GM12878 (cell line): ENCODE measurements around the gene CKB. TPM values are rescaled to one million over a fixed set of nuclear protein-coding genes. Genes with fewer than 3 reads are reported as not detected.
A peak's percentile ranks its signal among the peaks of the same experiment; 100 is the strongest.

ENCODE experiments used
- CHD1 ChIP-seq: IDR thresholded peaks from 2 replicates; pipeline ENCODE4 v1.6.1; 2012; ENCODE audit warnings: low read depth, low read length, improper control_type of control experiment
- CREB1 ChIP-seq: IDR thresholded peaks from 2 replicates; pipeline ENCODE4 v1.6.1; 2012; ENCODE audit warnings: low read depth, mild to moderate bottlenecking, inconsistent platforms
- CREM ChIP-seq: IDR thresholded peaks from 2 replicates; pipeline ENCODE4 v1.6.1; 2014; ENCODE audit warnings: antibody characterized with exemption, low read depth
- E2F8 ChIP-seq: fragments of 450-650 bp; IDR thresholded peaks from 2 replicates; pipeline ENCODE4 v1.6.1; 2018; ENCODE audit warnings: mild to moderate bottlenecking, low read depth, moderate library complexity; ENCODE audit not compliant: partially characterized antibody
- E4F1 ChIP-seq: fragments of 450-650 bp; IDR thresholded peaks from 2 replicates; pipeline ENCODE4 v1.6.1; 2018; ENCODE audit warnings: borderline replicate concordance, mild to moderate bottlenecking; ENCODE audit not compliant: partially characterized antibody
- ETV6 ChIP-seq, 2 experiments: fragments of 450-650 bp in 1 of 2; IDR thresholded peaks in 1 of 2; conservative IDR thresholded peaks in 1 of 2; 2 replicates each; pipeline ENCODE4 v1.6.1; 2014; ENCODE audit warnings: antibody characterized with exemption in 1 of 2, borderline replicate concordance in 1 of 2, low read depth in 1 of 2, mild to moderate bottlenecking in 1 of 2, moderate library complexity in 1 of 2
- FOXM1 ChIP-seq: IDR thresholded peaks from 2 replicates; pipeline ENCODE4 v1.6.1; 2012; ENCODE audit warnings: low read depth, mild to moderate bottlenecking, inconsistent platforms, low read length, moderate library complexity
- MEF2B ChIP-seq: fragments of 450-650 bp; IDR thresholded peaks from 2 replicates; pipeline ENCODE4 v1.6.1; 2018; ENCODE audit warnings: mild to moderate bottlenecking, moderate library complexity; ENCODE audit not compliant: partially characterized antibody, poor library complexity, severe bottlenecking
- MTA2 ChIP-seq: fragments of 450-650 bp; IDR thresholded peaks from 2 replicates; pipeline ENCODE4 v1.6.1; 2016; ENCODE audit warnings: low read depth, mild to moderate bottlenecking, moderate library complexity
- MTA3 ChIP-seq: IDR thresholded peaks from 2 replicates; pipeline ENCODE4 v1.6.1; 2012; ENCODE audit warnings: low read length, inconsistent platforms, borderline replicate concordance
- MYC ChIP-seq: IDR thresholded peaks from 2 replicates; pipeline ENCODE4 v1.6.1; 2011; ENCODE audit warnings: mild to moderate bottlenecking, low read length, moderate library complexity, inconsistent platforms; ENCODE audit not compliant: insufficient read depth, insufficient replicate concordance, insufficient read length, severe bottlenecking
- NBN ChIP-seq: fragments of 450-650 bp; IDR thresholded peaks from 2 replicates; pipeline ENCODE4 v1.6.1; 2016
- NFIC ChIP-seq: IDR thresholded peaks from 2 replicates; pipeline ENCODE4 v1.6.1; 2012; ENCODE audit warnings: low read depth, mild to moderate bottlenecking, inconsistent platforms, low read length, moderate library complexity
- NFXL1 ChIP-seq: fragments of 450-650 bp; IDR thresholded peaks from 2 replicates; pipeline ENCODE4 v1.6.1; 2017; ENCODE audit warnings: antibody characterized with exemption, mild to moderate bottlenecking, borderline replicate concordance
- POLR2A ChIP-seq: IDR thresholded peaks from 2 replicates; pipeline ENCODE4 v1.6.1; 2011; ENCODE audit warnings: low read depth, mild to moderate bottlenecking, low read length
- RB1 ChIP-seq: fragments of 450-650 bp; formaldehyde crosslinking; IDR thresholded peaks from 2 replicates; pipeline ENCODE4 v1.6.1; 2017; ENCODE audit warnings: mild to moderate bottlenecking, borderline replicate concordance
- RELA ChIP-seq: fragments of 450-650 bp; IDR thresholded peaks from 2 replicates; pipeline ENCODE4 v1.8.0; 2014; ENCODE audit warnings: borderline replicate concordance; ENCODE audit not compliant: partially characterized antibody
- RUNX3 ChIP-seq: IDR thresholded peaks from 2 replicates; pipeline ENCODE4 v1.6.1; 2012; ENCODE audit warnings: low read length, inconsistent platforms
- SKIL ChIP-seq: fragments of 450-650 bp; IDR thresholded peaks from 2 replicates; pipeline ENCODE4 v1.6.1; 2017; ENCODE audit warnings: mild to moderate bottlenecking, low read depth, inconsistent platforms; ENCODE audit not compliant: poor library complexity, severe bottlenecking
- SPI1 ChIP-seq: IDR thresholded peaks from 2 replicates; pipeline ENCODE4 v1.6.1; 2011; ENCODE audit warnings: low read depth, mild to moderate bottlenecking, low read length, moderate library complexity, borderline replicate concordance; ENCODE audit not compliant: insufficient read depth
- SUZ12 ChIP-seq: fragments of 200-600 bp; sonication (generic); IDR thresholded peaks from one replicate; pipeline ENCODE4 v1.6.1; 2018; ENCODE audit warnings: antibody characterized with exemption, mild to moderate bottlenecking; ENCODE audit not compliant: unreplicated experiment
- ZZZ3 ChIP-seq: IDR thresholded peaks from 2 replicates; pipeline ENCODE4 v1.6.1; 2011; ENCODE audit warnings: low read depth; ENCODE audit not compliant: control insufficient read depth, insufficient read length
- polyA plus RNA-seq, 11 experiments: library from polyadenylated mRNA; depleted of rRNA in 4 of 11; unstranded in 6 of 11; stranded (reverse) in 5 of 11; fragments of >200 nt; fragmentation: Nextera tagmentation in 4 of 11; fragmentation: Illumina TruSeq in 1 of 11; extraction: Ambion mirVana in 4 of 11; extraction: Trizol in 1 of 11; gene quantifications; 1 replicate in 1 of 11; 2 replicates in 10 of 11; pipeline versions ENCODE4 v1.2.1 to v1.2.3, GENCODE V29; 2011 to 2016; ENCODE audit warnings: inconsistent platforms in 2 of 11, missing spikeins in 2 of 11, low read depth in 1 of 11
- total RNA-seq, 4 experiments: library from RNA; depleted of rRNA in 3 of 4; stranded (reverse); fragments of >200 nt in 3 of 4; fragmentation: Illumina TruSeq in 1 of 4; extraction: Trizol in 1 of 4; gene quantifications; 2 replicates each; pipeline versions ENCODE4 v1.2.1 to v1.2.3, GENCODE V29; 2013 to 2021
- TF ChIP-seq, protein P1 (sequence below): fragments of 450-650 bp; IDR thresholded peaks from 2 replicates; pipeline ENCODE4 v1.6.1; 2017; ENCODE audit warnings: borderline replicate concordance

Gene CKB
- total and polyA plus RNA-seq, 10 of the 15 experiments (the other 5 are each of a cell fraction or from before 2014, with no cell fraction given), result 0.40 to 6.1 (median 2.3) TPM

GRCh38 chr14:103480595-103480994 is 42.0 kb downstream of the CKB start (continued):
- no peak for TF ChIP-seq SKIL
- no peak for TF ChIP-seq MTA3
- no peak for TF ChIP-seq E2F8
- TF ChIP-seq ETV6 (conservative IDR thresholded peaks at IDR 0.05 in 1 of 2, IDR thresholded peaks at IDR 0.05 in 1 of 2; ENCODE audit: borderline replicate concordance in 1 of 2, low read depth in 1 of 2), result peak in 1 of 2 experiments; percentile 82; a peak in 1 of 4 replicates
- peak; percentile 91 for TF ChIP-seq MTA2
- peak; percentile 52; the same call in 1 of the 2 replicates for TF ChIP-seq NFIC
- peak; percentile 91 for TF ChIP-seq RUNX3
- TF ChIP-seq, protein P1, sequence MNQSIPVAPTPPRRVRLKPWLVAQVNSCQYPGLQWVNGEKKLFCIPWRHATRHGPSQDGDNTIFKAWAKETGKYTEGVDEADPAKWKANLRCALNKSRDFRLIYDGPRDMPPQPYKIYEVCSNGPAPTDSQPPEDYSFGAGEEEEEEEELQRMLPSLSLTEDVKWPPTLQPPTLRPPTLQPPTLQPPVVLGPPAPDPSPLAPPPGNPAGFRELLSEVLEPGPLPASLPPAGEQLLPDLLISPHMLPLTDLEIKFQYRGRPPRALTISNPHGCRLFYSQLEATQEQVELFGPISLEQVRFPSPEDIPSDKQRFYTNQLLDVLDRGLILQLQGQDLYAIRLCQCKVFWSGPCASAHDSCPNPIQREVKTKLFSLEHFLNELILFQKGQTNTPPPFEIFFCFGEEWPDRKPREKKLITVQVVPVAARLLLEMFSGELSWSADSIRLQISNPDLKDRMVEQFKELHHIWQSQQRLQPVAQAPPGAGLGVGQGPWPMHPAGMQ, result no peak
- no peak for TF ChIP-seq SUZ12
- TF ChIP-seq POLR2A, result no peak
- peak; percentile 28 for TF ChIP-seq MEF2B
- no peak for TF ChIP-seq ZZZ3
- no peak for TF ChIP-seq CREM
- TF ChIP-seq NFXL1, result no peak
- TF ChIP-seq E4F1, result no peak
- no peak for TF ChIP-seq FOXM1
- TF ChIP-seq SPI1, result peak; percentile 83
- TF ChIP-seq CREB1, result 0 out of 2 replicates have a peak, but pooled peaks have one; percentile 24
- TF ChIP-seq MYC, result no peak
- TF ChIP-seq NBN, result peak; percentile 61
- TF ChIP-seq RELA, result peak; percentile 65
- TF ChIP-seq CHD1, result no peak
- TF ChIP-seq RB1, result no peak
